Thoracic aorta (tissue), 2 donors: ENCODE measurements around the gene CFAP65. TPM values are rescaled to one million over a fixed set of nuclear protein-coding genes. Genes with fewer than 3 reads are reported as not detected.

ENCODE experiments used
- ATAC-seq: fragments of 150-250 bp; one replicate; pipeline ENCODE4 v1.8.0; 2017; ENCODE audit warnings: low read depth; ENCODE audit not compliant: insufficient number of reproducible peaks, low FRiP score
- DNase-seq: peaks from one replicate; pipeline ENCODE4 v3.0.0-alpha.2; 2020; ENCODE audit warnings: low spot score
- H3K27ac ChIP-seq, 2 donors: fragments of 200-600 bp; sonication (generic); 1 replicate in 1 of 2; 2 replicates in 1 of 2; pipeline ENCODE4 v1.5.1; 2016; ENCODE audit warnings: mild to moderate bottlenecking in 2 of 2, moderate library complexity in 2 of 2
- H3K27me3 ChIP-seq: fragments of 200-600 bp; sonication (generic); replicated peaks from 2 replicates; pipeline ENCODE4 v1.6.0; 2016; ENCODE audit warnings: mild to moderate bottlenecking; ENCODE audit not compliant: insufficient read depth
- H3K36me3 ChIP-seq: fragments of 200-600 bp; sonication (generic); one replicate; pipeline ENCODE4 v1.5.1; 2016
- H3K4me1 ChIP-seq, 2 donors: fragments of 200-600 bp; sonication (generic); 1 replicate in 1 of 2; 2 replicates in 1 of 2; pipeline versions ENCODE4 v1.5.1 to v1.6.0; 2016; ENCODE audit warnings: low read depth in 2 of 2, mild to moderate bottlenecking in 1 of 2; ENCODE audit not compliant: control insufficient read depth in 1 of 2
- H3K4me3 ChIP-seq: fragments of 200-600 bp; sonication (generic); 2 replicates; pipeline ENCODE4 v1.5.1; 2016; ENCODE audit warnings: mild to moderate bottlenecking
- H3K9me3 ChIP-seq: fragments of 200-600 bp; sonication (generic); 2 replicates; pipeline ENCODE4 v1.5.1; 2016
- total RNA-seq, 2 donors: library from RNA; depleted of rRNA; stranded (reverse); fragments of >200 nt; gene quantifications; one replicate each; pipeline versions ENCODE4 v1.1.0 to v1.2.3, GENCODE V29; 2016
- TF ChIP-seq, protein P1 (sequence below): fragments of 200-600 bp; sonication (generic); IDR thresholded peaks from one replicate; pipeline ENCODE4 v1.5.1; 2019; ENCODE audit warnings: antibody characterized with exemption

The CFAP65 gene
- total RNA-seq, 2 donors from 2014 or later = not detected

DNA sequence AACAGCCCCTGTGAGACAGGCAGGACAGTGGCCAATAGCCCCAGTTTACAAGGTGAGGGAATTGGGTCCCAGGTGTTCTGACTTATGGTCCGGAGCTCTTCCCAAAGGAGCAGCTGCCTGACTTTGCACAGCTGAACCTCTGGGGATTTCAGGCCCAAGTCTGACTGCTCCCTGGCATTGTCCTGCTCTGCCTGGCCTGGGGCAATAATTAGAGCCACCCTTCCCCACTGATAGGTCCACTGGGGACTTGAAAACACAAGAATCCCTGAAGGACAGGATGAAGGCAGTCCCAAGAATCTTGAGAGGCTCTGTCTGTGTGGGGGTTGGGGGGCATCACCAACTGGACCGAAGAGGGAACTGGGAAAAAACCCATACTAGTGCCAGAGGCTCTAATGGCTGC is 52.7 kb downstream of the CFAP65 start:
- peaks cover 17 to 24% of the 10 kb centered on the region in 2 donors for H3K4me1 ChIP-seq
- no peak for DNase-seq
- no peak for ATAC-seq
- H3K27ac ChIP-seq = no peak overlapping the region
- no peaks in the 10 kb centered on the region for H3K36me3 ChIP-seq
- TF ChIP-seq, protein P1, sequence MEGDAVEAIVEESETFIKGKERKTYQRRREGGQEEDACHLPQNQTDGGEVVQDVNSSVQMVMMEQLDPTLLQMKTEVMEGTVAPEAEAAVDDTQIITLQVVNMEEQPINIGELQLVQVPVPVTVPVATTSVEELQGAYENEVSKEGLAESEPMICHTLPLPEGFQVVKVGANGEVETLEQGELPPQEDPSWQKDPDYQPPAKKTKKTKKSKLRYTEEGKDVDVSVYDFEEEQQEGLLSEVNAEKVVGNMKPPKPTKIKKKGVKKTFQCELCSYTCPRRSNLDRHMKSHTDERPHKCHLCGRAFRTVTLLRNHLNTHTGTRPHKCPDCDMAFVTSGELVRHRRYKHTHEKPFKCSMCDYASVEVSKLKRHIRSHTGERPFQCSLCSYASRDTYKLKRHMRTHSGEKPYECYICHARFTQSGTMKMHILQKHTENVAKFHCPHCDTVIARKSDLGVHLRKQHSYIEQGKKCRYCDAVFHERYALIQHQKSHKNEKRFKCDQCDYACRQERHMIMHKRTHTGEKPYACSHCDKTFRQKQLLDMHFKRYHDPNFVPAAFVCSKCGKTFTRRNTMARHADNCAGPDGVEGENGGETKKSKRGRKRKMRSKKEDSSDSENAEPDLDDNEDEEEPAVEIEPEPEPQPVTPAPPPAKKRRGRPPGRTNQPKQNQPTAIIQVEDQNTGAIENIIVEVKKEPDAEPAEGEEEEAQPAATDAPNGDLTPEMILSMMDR = no peak
- H3K27me3 ChIP-seq = peaks cover 48% of the 10 kb centered on the region
- H3K9me3 ChIP-seq = no peaks in the 10 kb centered on the region
- H3K4me3 ChIP-seq = no peak overlapping the region

DNA sequence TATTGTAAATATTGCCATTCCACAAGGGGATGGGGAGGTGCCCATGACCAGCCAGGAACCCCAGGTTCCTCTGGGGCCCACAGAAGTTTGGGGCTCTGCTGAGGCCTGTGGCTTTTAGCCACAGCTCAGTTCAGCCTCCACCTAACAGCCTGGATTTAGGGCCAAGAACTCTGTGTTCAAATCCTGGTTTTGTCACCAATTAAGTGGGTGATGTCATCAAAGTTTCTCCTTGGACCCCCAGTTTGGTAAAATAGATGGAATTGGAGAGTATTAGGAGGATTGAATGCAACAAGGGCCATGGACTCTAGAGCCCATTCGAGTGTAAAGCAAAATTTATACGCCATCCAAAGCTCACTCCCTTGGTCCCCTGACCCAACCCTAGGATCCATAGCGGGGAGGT is 53.2 kb downstream of the CFAP65 start:
- H3K27me3 ChIP-seq = peaks cover 47% of the 10 kb centered on the region
- no peaks in the 10 kb centered on the region for H3K36me3 ChIP-seq
- DNase-seq (no peak), ATAC-seq (no peak)
- no peak overlapping the region for H3K27ac ChIP-seq
- TF ChIP-seq, protein P1 = no peak
- H3K9me3 ChIP-seq = no peaks in the 10 kb centered on the region
- peaks cover 12 to 19% of the 10 kb centered on the region in 2 donors for H3K4me1 ChIP-seq
- no peak overlapping the region for H3K4me3 ChIP-seq

DNA sequence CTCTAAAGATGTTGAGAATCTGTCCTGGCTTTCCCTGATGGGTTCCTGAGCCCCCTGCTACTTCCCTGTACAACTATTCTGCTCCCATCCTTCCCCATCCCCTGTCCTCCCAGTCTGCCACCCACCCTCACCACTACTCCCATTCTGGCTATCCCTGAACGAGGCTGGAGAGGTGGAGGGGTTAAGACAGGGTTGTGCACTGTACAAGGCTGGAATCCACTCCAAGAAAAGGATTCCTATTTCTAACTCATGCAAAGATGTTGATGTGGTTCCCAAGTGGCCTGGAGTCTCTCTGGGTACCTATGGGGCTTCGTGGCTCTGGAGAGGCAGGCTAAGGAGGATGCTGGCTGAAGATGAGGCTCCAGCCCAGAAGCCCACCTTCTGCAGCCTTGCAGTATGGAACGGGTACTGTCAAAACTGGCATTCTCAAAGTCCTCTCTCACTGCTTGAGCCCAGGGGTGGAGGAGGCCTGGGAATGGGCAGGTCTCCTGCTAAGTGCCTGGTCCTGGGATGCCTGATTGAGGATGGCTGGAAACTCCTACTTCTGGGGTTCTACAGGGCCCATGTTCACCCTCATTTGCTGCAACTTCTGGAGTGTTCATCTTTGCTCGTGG is 55.1 kb downstream of the CFAP65 start:
- Histone ChIP-seq H3K27me3 (peaks cover 28% of the 10 kb centered on the region), H3K36me3 (no peaks in the 10 kb centered on the region), H3K27ac (no peak overlapping the region), H3K4me3 (no peak overlapping the region), H3K9me3 (no peaks in the 10 kb centered on the region), H3K4me1 (peaks cover 16 to 27% of the 10 kb centered on the region in 2 donors)
- ATAC-seq = no peak
- no peak for DNase-seq
- TF ChIP-seq, protein P1 = no peak

DNA sequence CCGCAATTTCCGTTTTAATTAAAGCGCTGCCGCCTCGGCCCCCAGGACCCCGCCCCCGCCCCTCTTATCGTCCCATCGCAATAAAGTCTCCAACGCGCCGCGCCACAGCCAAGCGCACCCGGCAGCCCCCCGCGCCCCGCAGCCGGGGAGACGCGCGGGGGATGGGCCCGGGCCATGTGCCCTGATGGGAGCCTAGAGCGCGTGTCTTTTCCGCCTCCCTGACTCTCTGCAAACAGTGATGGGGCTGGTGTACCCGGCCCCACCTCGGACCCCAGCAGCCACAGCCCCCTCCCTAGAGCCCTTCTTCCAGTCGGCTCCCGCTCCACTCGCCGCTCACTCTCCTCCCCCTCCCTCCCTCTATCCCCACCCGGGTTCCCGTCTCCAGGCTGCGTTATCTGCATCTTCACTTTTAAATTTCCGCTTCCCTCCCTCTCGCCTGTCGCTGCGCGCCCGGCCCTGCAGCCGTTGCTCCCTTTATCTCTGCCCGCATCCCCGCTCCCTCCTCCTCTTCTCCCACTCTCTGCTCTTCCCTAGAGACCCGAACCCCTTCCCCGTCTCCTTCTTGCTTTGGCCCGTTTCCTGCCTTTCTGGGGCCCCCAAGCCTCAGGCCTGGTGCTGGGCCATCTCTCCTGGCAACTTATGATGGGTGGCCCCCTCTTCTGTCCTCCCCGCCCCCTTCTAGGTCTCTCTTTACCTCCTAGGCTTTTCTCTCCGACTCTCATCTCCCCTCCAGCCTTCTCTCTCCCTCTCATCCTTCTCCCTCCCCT is 55.8 kb downstream of the CFAP65 start:
- no peak for ATAC-seq
- Histone ChIP-seq H3K27ac (no peak overlapping the region), H3K27me3 (peaks cover 27% of the 10 kb centered on the region), H3K4me3 (no peak overlapping the region), H3K9me3 (no peaks in the 10 kb centered on the region), H3K4me1 (peaks cover 20 to 33% of the 10 kb centered on the region in 2 donors), H3K36me3 (no peaks in the 10 kb centered on the region)
- TF ChIP-seq, protein P1 = no peak
- no peak for DNase-seq

DNA sequence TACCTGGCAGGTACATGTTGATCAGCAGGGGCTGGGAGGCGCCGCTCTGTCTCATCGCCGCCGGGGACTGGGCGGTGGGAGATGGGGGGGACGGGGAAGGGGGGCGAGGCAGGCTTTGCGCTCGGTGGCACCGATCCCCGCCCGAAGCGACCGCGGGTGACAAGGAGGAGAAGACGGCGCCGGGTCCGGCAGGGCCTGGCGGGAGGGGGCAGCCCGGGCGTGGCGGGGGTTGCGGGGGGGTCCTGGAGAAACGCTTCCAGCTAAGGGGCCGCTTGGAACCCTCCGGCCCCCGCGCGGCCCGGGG is 56.3 kb downstream of the CFAP65 start, which contains the start of gene FEV:
Gene FEV, minus strand, starts transcription at position 164 of the 304 bp plus-strand sequence. Its CDS starts 109 bp downstream, at position 55.
- TF ChIP-seq, protein P1 = no peak
- peaks cover 27% of the 10 kb centered on the region for H3K27me3 ChIP-seq
- peak within 1 kb of the TSS in 1 of 2 donors; percentile 38 for H3K27ac ChIP-seq
- no peak for ATAC-seq
- H3K9me3 ChIP-seq = no peaks in the 10 kb centered on the region
- H3K4me1 ChIP-seq = peaks cover 20 to 33% of the 10 kb centered on the region in 2 donors
- no peak for DNase-seq
- H3K4me3 ChIP-seq = peak within 1 kb of the TSS; percentile 42
- no peaks in the 10 kb centered on the region for H3K36me3 ChIP-seq
